ENCODE measurements around the gene COA8.

DNA sequence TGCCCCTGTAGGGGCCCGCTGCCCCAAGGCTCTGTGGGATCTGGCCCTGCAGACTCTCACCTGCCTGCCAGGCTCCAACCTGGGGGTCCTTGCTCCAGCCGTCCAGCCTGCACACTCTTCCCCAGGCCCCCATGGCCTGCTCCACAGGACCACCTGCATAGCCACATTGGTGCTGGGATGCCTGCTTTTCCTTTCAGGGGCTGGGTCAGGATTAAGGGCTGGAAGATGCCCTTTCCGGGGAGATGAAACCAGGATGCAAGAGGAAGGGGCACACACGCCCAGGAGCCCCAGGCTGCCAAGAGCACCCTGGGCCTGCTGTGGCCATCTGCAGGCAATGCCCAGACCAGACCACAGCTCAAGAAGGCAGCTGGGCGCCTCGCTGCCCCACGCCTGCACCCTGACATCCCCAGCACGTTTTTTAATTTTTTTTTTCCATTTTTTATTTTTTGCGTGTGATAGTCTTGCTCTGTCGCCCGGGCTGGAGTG is 15.3 kb upstream of the COA8 start:
- no peak for TF ChIP-seq CTCF (conservative IDR thresholded peaks at IDR 0.05 in 1 of 2, IDR thresholded peaks at IDR 0.05 in 1 of 2; ENCODE audit: low read depth in 1 of 2, low read length in 2 of 2)
- TF ChIP-seq EZH2 (IDR thresholded peaks at IDR 0.05; ENCODE audit: low read length, missing control alignments): no peak

Measured in fibroblast of lung (primary cell).